ENCODE data around the gene CD248. TPM values are rescaled to one million over a fixed set of nuclear protein-coding genes. Genes with fewer than 3 reads are reported as not detected.

Gene CD248
- total RNA-seq, 1 experiment from 2014 or later: 0.15 TPM

GRCh38 chr11:66338276-66339161 lies 21.7 kb upstream of the CD248 start:
- DNase-seq (ENCODE audit: low read depth, low spot score): no peak
- Histone ChIP-seq H3K4me1 (ENCODE audit: control insufficient read depth, insufficient read depth, low read length) (peaks cover 42% of the 10 kb centered on the region), H3K9me3 (ENCODE audit: control insufficient read depth, insufficient read depth, low read depth, low read length) (no peaks in the 10 kb centered on the region), H3K36me3 (ENCODE audit: control insufficient read depth, insufficient read depth, low read length) (peaks cover 3% of the 10 kb centered on the region; the same call in 1 of the 2 replicates), H3K27ac (ENCODE audit: low read length) (no peak overlapping the region), H3K4me3 (ENCODE audit: low read depth in 2 of 2, low read length in 2 of 2) (no peak overlapping the region), H3K27me3 (ENCODE audit: control insufficient read depth, insufficient read depth, low read length) (no peaks in the 10 kb centered on the region)
- ATAC-seq: no peak
- no peak for TF ChIP-seq TCF7L2 (IDR thresholded peaks at IDR 0.05; ENCODE audit: low read depth, low read length)
- no peak for TF ChIP-seq POLR2AphosphoS5 (IDR thresholded peaks at IDR 0.05; ENCODE audit: low read depth, low read length)
- no peak for TF ChIP-seq SIN3A (IDR thresholded peaks at IDR 0.05; ENCODE audit: borderline replicate concordance, insufficient read depth, low read depth, low read length)
- TF ChIP-seq CTCF (IDR thresholded peaks at IDR 0.05): no peak
- TF ChIP-seq, protein P1, sequence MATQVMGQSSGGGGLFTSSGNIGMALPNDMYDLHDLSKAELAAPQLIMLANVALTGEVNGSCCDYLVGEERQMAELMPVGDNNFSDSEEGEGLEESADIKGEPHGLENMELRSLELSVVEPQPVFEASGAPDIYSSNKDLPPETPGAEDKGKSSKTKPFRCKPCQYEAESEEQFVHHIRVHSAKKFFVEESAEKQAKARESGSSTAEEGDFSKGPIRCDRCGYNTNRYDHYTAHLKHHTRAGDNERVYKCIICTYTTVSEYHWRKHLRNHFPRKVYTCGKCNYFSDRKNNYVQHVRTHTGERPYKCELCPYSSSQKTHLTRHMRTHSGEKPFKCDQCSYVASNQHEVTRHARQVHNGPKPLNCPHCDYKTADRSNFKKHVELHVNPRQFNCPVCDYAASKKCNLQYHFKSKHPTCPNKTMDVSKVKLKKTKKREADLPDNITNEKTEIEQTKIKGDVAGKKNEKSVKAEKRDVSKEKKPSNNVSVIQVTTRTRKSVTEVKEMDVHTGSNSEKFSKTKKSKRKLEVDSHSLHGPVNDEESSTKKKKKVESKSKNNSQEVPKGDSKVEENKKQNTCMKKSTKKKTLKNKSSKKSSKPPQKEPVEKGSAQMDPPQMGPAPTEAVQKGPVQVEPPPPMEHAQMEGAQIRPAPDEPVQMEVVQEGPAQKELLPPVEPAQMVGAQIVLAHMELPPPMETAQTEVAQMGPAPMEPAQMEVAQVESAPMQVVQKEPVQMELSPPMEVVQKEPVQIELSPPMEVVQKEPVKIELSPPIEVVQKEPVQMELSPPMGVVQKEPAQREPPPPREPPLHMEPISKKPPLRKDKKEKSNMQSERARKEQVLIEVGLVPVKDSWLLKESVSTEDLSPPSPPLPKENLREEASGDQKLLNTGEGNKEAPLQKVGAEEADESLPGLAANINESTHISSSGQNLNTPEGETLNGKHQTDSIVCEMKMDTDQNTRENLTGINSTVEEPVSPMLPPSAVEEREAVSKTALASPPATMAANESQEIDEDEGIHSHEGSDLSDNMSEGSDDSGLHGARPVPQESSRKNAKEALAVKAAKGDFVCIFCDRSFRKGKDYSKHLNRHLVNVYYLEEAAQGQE (IDR thresholded peaks at IDR 0.05; ENCODE audit: insufficient read depth in 1 of 2, low read depth in 2 of 2, low read length in 1 of 2): no peak
- BruUV-seq (replicated peaks): no TSS peak
- in situ Hi-C loops (cut with HindIII; ENCODE audit: low pct_unique_long_range_greater_than_20kb, low sequenced_read_pairs): no loop called here
- intact Hi-C loops (cut with micrococcal nuclease; ENCODE audit: unreplicated experiment): no loop called here
- ChIA-PET POLR2A (no interaction called here), CTCF (interaction anchor here (0.6 to 0.9 kb wide), 3 partner anchors 8 to 27 kb away, joined by 3 to 4 read pairs (median 3); no protein-coding TSS in a partner anchor)

GRCh38 chr11:66337103-66337899 lies 20.5 kb upstream of the CD248 start:
- no peaks in the 10 kb centered on the region for H3K9me3 ChIP-seq (ENCODE audit: control insufficient read depth, insufficient read depth, low read depth, low read length)
- H3K4me1 ChIP-seq (ENCODE audit: control insufficient read depth, insufficient read depth, low read length): peaks cover 41% of the 10 kb centered on the region
- no peaks in the 10 kb centered on the region for H3K27me3 ChIP-seq (ENCODE audit: control insufficient read depth, insufficient read depth, low read length)
- peak overlapping the region; percentile 64 for H3K27ac ChIP-seq (ENCODE audit: low read length)
- in situ Hi-C loops (cut with HindIII; ENCODE audit: low pct_unique_long_range_greater_than_20kb, low sequenced_read_pairs): no loop called here
- H3K4me3 ChIP-seq (ENCODE audit: low read depth in 2 of 2, low read length in 2 of 2): peak overlapping the region in 1 of 2 experiments; percentile 4; a peak in 1 of 4 replicates
- no TSS peak for BruUV-seq (replicated peaks)
- ATAC-seq (no peak; the same call in 1 of the 2 replicates), DNase-seq (ENCODE audit: low read depth, low spot score) (no peak)
- peaks cover 3% of the 10 kb centered on the region; the same call in 1 of the 2 replicates for H3K36me3 ChIP-seq (ENCODE audit: control insufficient read depth, insufficient read depth, low read length)
- ChIA-PET CTCF (interaction anchor here (0.9 kb wide), 1 partner anchor 26 kb away, joined by 3 read pairs; no protein-coding TSS in a partner anchor), POLR2A (no interaction called here)
- TF ChIP-seq CTCF (IDR thresholded peaks at IDR 0.05) (no peak), TCF7L2 (IDR thresholded peaks at IDR 0.05; ENCODE audit: low read depth, low read length) (no peak), POLR2AphosphoS5 (IDR thresholded peaks at IDR 0.05; ENCODE audit: low read depth, low read length) (no peak)
- intact Hi-C loops (cut with micrococcal nuclease; ENCODE audit: unreplicated experiment): no loop called here

All from Panc1 (cell line).